ENCODE results near the gene MLLT6. TPM values are rescaled to one million over a fixed set of nuclear protein-coding genes. Genes with fewer than 3 reads are reported as not detected.
A peak's percentile ranks its signal among the peaks of the same experiment; 100 is the strongest.

MLLT6 gene
- total RNA-seq, 2 experiments from 2014 or later = 81.7 to 174 TPM

DNA sequence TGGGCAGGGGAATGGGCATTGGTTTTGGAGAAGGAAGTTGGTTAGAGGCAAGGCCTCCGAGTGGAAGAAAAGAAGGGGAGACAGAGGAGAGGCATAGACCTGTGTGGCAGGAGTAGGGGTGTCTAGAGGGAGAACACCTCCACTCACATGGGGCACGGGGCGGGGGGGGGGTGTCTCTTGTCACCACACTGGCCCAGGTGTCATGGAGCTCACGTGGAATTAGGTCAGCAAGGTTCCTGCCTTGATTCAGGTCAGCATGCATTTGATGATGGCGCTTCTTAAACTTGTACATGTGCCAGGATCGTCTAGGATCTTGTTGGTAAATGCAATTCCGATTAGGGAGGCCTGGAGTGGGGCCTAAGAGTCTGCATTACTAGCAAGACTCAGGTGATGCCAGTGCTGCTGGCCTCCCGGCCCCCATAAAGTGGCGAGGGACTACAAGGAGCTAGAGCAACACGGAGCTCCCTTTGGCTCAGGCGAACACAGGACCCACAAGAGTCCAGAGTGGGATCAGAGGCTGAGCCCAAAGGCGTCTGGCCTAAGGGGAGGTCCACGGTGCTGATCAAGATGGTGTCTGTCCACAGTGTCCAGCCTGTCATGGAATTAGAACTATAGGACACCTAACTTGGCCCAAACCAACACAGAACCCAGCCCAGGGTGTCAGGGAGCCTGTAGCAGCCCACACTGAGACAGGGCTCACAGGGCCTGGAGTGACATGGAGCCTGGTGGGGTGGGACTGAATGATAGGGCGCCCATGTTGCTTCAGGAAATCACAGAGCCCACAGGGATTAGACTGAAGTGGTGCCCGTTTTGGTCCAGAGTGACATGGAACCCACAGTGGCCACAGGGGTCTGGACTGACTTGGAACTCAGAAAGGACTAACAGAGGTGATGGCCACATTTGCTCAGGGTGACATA lies 47.0 kb upstream of the MLLT6 start:
- Histone ChIP-seq H4K20me1 (ENCODE audit: insufficient read depth, low read length) (no peaks in the 10 kb centered on the region), H2AFZ (ENCODE audit: low read length) (peak overlapping the region; percentile 69; the same call in 1 of the 2 replicates), H3K27ac (ENCODE audit: low read depth, low read length, poor library complexity, severe bottlenecking) (peak overlapping the region; percentile 63), H3K4me1 (ENCODE audit: insufficient read depth, low read length, poor library complexity, severe bottlenecking) (peaks cover 37% of the 10 kb centered on the region), H3K9me3 (ENCODE audit: low read length) (no peaks in the 10 kb centered on the region), H3K4me2 (ENCODE audit: low read length) (peak overlapping the region; percentile 65), H3K79me2 (ENCODE audit: insufficient read depth, low read depth, low read length) (no peaks in the 10 kb centered on the region), H3K9me2 (ENCODE audit: insufficient read depth, low read length) (no peaks in the 10 kb centered on the region), H3K36me3 (ENCODE audit: insufficient read depth, low read length) (no peaks in the 10 kb centered on the region), H3K4me3 (ENCODE audit: low read depth, low read length, poor library complexity, severe bottlenecking) (peak overlapping the region; percentile 62)
- CTCF ChIA-PET (ENCODE audit: unreplicated experiment) = interaction anchor here (0.6 to 1.0 kb wide), 2 partner anchors 9 to 27 kb away, joined by 3 to 4 read pairs; no protein-coding TSS in a partner anchor
- BruUV-seq (replicated peaks) = no TSS peak
- intact Hi-C loops (cut with micrococcal nuclease; ENCODE audit: unreplicated experiment) = no loop called here
- no peak for TF ChIP-seq EZH2phosphoT487 (IDR thresholded peaks at IDR 0.05; ENCODE audit: borderline replicate concordance, low read depth, low read length)
- TF ChIP-seq, protein P1, sequence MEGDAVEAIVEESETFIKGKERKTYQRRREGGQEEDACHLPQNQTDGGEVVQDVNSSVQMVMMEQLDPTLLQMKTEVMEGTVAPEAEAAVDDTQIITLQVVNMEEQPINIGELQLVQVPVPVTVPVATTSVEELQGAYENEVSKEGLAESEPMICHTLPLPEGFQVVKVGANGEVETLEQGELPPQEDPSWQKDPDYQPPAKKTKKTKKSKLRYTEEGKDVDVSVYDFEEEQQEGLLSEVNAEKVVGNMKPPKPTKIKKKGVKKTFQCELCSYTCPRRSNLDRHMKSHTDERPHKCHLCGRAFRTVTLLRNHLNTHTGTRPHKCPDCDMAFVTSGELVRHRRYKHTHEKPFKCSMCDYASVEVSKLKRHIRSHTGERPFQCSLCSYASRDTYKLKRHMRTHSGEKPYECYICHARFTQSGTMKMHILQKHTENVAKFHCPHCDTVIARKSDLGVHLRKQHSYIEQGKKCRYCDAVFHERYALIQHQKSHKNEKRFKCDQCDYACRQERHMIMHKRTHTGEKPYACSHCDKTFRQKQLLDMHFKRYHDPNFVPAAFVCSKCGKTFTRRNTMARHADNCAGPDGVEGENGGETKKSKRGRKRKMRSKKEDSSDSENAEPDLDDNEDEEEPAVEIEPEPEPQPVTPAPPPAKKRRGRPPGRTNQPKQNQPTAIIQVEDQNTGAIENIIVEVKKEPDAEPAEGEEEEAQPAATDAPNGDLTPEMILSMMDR (conservative IDR thresholded peaks at IDR 0.05; ENCODE audit: low read length) = no peak
- no peak for DNase-seq (ENCODE audit: low spot score)
- POLR2A ChIA-PET = interaction anchor here (0.6 to 1.4 kb wide), 3 partner anchors 10 to 99 kb away, joined by 3 to 5 read pairs (median 3); no protein-coding TSS in a partner anchor

DNA sequence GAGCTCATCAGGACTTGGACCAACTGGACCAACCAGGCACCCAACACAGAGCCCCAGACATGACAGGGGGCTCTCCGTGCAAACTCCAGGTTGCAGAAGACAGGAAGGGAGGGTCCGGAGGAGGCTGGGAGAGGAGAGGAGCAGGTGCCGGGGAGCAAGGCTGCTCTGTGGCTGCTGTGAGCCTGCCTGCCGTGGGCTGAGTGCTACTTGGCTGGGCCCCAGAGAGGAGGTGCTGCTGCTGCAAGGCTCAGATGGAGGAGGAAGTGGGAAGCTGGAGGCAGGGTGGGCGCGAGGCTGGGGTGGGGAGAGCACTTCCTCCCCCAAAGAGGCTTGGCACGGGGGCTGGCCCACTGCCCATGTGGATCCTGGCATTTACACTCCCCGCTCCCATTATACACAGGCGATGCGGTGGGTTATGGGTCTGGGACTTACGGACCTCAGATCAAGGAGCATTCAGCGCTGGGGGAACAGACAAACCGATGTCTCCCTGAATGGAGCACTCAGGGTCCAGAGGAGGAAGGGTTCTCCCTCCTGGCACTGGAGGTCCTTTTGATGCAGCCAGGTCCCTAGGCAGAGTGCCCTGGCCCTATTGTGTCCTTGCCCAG lies 46.2 kb upstream of the MLLT6 start:
- BruUV-seq (replicated peaks) = no TSS peak
- no peak overlapping the region for H3K27ac ChIP-seq (ENCODE audit: low read depth, low read length, poor library complexity, severe bottlenecking)
- no peak for DNase-seq (ENCODE audit: low spot score)
- no peaks in the 10 kb centered on the region for H3K9me3 ChIP-seq (ENCODE audit: low read length)
- no peaks in the 10 kb centered on the region for H4K20me1 ChIP-seq (ENCODE audit: insufficient read depth, low read length)
- intact Hi-C loops (cut with micrococcal nuclease; ENCODE audit: unreplicated experiment) = no loop called here
- peaks cover 37% of the 10 kb centered on the region for H3K4me1 ChIP-seq (ENCODE audit: insufficient read depth, low read length, poor library complexity, severe bottlenecking)
- no peaks in the 10 kb centered on the region for H3K79me2 ChIP-seq (ENCODE audit: insufficient read depth, low read depth, low read length)
- H3K9me2 ChIP-seq (ENCODE audit: insufficient read depth, low read length) = no peaks in the 10 kb centered on the region
- H3K4me2 ChIP-seq (ENCODE audit: low read length) = no peak overlapping the region
- ChIA-PET POLR2A (interaction anchor here (0.6 to 1.1 kb wide), 2 partner anchors 10 to 90 kb away, joined by 3 read pairs; no protein-coding TSS in a partner anchor), CTCF (ENCODE audit: unreplicated experiment) (interaction anchor here (1.0 kb wide), 1 partner anchor 9 kb away, joined by 3 read pairs; no protein-coding TSS in a partner anchor)
- H2AFZ ChIP-seq (ENCODE audit: low read length) = no peak overlapping the region
- no peaks in the 10 kb centered on the region for H3K36me3 ChIP-seq (ENCODE audit: insufficient read depth, low read length)
- H3K4me3 ChIP-seq (ENCODE audit: low read depth, low read length, poor library complexity, severe bottlenecking) = no peak overlapping the region
- no peak for TF ChIP-seq EZH2phosphoT487 (IDR thresholded peaks at IDR 0.05; ENCODE audit: borderline replicate concordance, low read depth, low read length)
- TF ChIP-seq, protein P1 (conservative IDR thresholded peaks at IDR 0.05; ENCODE audit: low read length) = no peak

Data from OCI-LY7 (cell line).